BJ (cell line): ENCODE measurements around the gene KIF20A. TPM values are rescaled to one million over a fixed set of nuclear protein-coding genes. Genes with fewer than 3 reads are reported as not detected.

Experiments
- CTCF ChIA-PET: fragments of 350-600 bp; formaldehyde crosslinking; extraction: SDS; loops from one replicate; lab custom pipeline; 2021; ENCODE audit warnings: antibody characterized with exemption, inconsistent platforms; lab: Yijun Ruan, JAX
- POLR2A ChIA-PET: fragments of 300-600 bp; sonication (Branson Sonifier 250); formaldehyde crosslinking; extraction: SDS; loops from one replicate; lab custom pipeline; 2021; ENCODE audit warnings: antibody characterized with exemption; lab: Charles Lee
- DNase-seq: peaks from one replicate; pipeline ENCODE4 v3.0.0-alpha.2; 2011; ENCODE audit warnings: low read depth
- H3K27me3 ChIP-seq: 2 replicates; pipeline ENCODE4 v1.6.0; 2011; ENCODE audit warnings: low read length; ENCODE audit not compliant: control insufficient read depth, insufficient read depth
- H3K36me3 ChIP-seq: 2 replicates; pipeline ENCODE4 v1.5.1; 2011; ENCODE audit warnings: low read length; ENCODE audit not compliant: control insufficient read depth, insufficient read depth
- H3K4me3 ChIP-seq: 2 replicates; pipeline ENCODE4 v1.5.1; 2011; ENCODE audit warnings: low read depth, mild to moderate bottlenecking, control low read depth, low read length
- CTCF ChIP-seq: IDR thresholded peaks from 2 replicates; pipeline ENCODE4 v1.5.1; 2011; ENCODE audit warnings: low read depth, mild to moderate bottlenecking, control low read depth, inconsistent platforms, low read length, moderate library complexity; ENCODE audit not compliant: insufficient read depth
- polyA plus RNA-seq: library from polyadenylated mRNA; depleted of rRNA; stranded (reverse); fragments of >200 nt; gene quantifications from 2 replicates; pipeline ENCODE4 v1.2.3, GENCODE V29; 2011

The KIF20A gene
- polyA plus RNA-seq, 1 experiment, result 54.5 TPM

- no peak overlapping the region for H3K4me3 ChIP-seq
- ChIA-PET CTCF (no interaction called here), POLR2A (no interaction called here)
- no peaks in the 10 kb centered on the region for H3K27me3 ChIP-seq
- no peak for DNase-seq
- TF ChIP-seq CTCF, result no peak
- H3K36me3 ChIP-seq, result peaks cover 26% of the 10 kb centered on the region
Measured at GRCh38 chr5:138157626-138158025, 21.3 kb upstream of the KIF20A start.

- no peak for DNase-seq
- H3K36me3 ChIP-seq, result peaks cover 33% of the 10 kb centered on the region
- no peaks in the 10 kb centered on the region for H3K27me3 ChIP-seq
- CTCF ChIA-PET, result no interaction called here
- no peak for TF ChIP-seq CTCF
- no peak overlapping the region for H3K4me3 ChIP-seq
- POLR2A ChIA-PET, result no interaction called here
Measured at GRCh38 chr5:138159666-138160065, 19.2 kb upstream of the KIF20A start.

GRCh38 chr5:138160706-138161105, 18.2 kb upstream of the KIF20A start:
- CTCF ChIA-PET, result no interaction called here
- H3K27me3 ChIP-seq, result no peaks in the 10 kb centered on the region
- POLR2A ChIA-PET, result no interaction called here
- H3K36me3 ChIP-seq, result peaks cover 40% of the 10 kb centered on the region
- TF ChIP-seq CTCF, result no peak
- H3K4me3 ChIP-seq, result no peak overlapping the region
- no peak for DNase-seq

- ChIA-PET CTCF (no interaction called here), POLR2A (no interaction called here)
- Histone ChIP-seq H3K4me3 (no peak overlapping the region), H3K27me3 (no peaks in the 10 kb centered on the region), H3K36me3 (peaks cover 46% of the 10 kb centered on the region)
- no peak for DNase-seq
- TF ChIP-seq CTCF, result no peak
Measured at GRCh38 chr5:138163721-138164120, 15.2 kb upstream of the KIF20A start.

- H3K4me3 ChIP-seq, result no peak overlapping the region
- H3K36me3 ChIP-seq, result peaks cover 35% of the 10 kb centered on the region
- no peaks in the 10 kb centered on the region for H3K27me3 ChIP-seq
- CTCF ChIA-PET, result no interaction called here
- no peak for DNase-seq
- no peak for TF ChIP-seq CTCF
- POLR2A ChIA-PET, result no interaction called here
Measured at GRCh38 chr5:138169124-138169523, 9.8 kb upstream of the KIF20A start.
